Esophagus muscularis mucosa (tissue), 4 donors: ENCODE data around the gene MX2. TPM values are rescaled to one million over a fixed set of nuclear protein-coding genes. Genes with fewer than 3 reads are reported as not detected.

Experiments
- DNase-seq: peaks from one replicate; pipeline ENCODE4 v3.0.0-alpha.2; 2017; ENCODE audit errors: extremely low spot score
- H3K27ac ChIP-seq, 4 donors: fragments of 200-600 bp; sonication (generic); replicated peaks in 1 of 4; 1 replicate in 3 of 4; 2 replicates in 1 of 4; pipeline ENCODE4 v1.5.1; 2016 to 2019; ENCODE audit warnings: mild to moderate bottlenecking in 1 of 4
- H3K27me3 ChIP-seq, 4 donors: fragments of 200-600 bp; sonication (generic); one replicate each; pipeline versions ENCODE4 v1.5.1 to v1.6.0; 2016 to 2019
- H3K36me3 ChIP-seq, 4 donors: fragments of 200-600 bp; sonication (generic); one replicate each; pipeline ENCODE4 v1.5.1; 2016 to 2019
- H3K4me1 ChIP-seq, 4 donors: fragments of 200-600 bp; sonication (generic); one replicate each; pipeline ENCODE4 v1.5.1; 2016 to 2019
- H3K4me3 ChIP-seq, 4 donors: fragments of 200-600 bp; sonication (generic); 1 replicate in 2 of 4; 2 replicates in 2 of 4; pipeline ENCODE4 v1.5.1; 2016 to 2019; ENCODE audit warnings: mild to moderate bottlenecking in 4 of 4, moderate library complexity in 1 of 4
- H3K9me3 ChIP-seq, 4 donors: fragments of 200-600 bp; sonication (generic); 1 replicate in 3 of 4; 2 replicates in 1 of 4; pipeline ENCODE4 v1.5.1; 2016 to 2019
- CTCF ChIP-seq, 3 experiments: fragments of 200-600 bp in 2 of 3; fragments of 450-650 bp in 1 of 3; sonication (generic) in 2 of 3; IDR thresholded peaks; one replicate each; pipeline ENCODE4 v1.5.1; 2017 to 2019; ENCODE audit warnings: antibody characterized with exemption in 3 of 3, mild to moderate bottlenecking in 2 of 3, moderate library complexity in 1 of 3
- EP300 ChIP-seq: sonication (generic); formaldehyde crosslinking; IDR thresholded peaks from one replicate; pipeline ENCODE4 v1.6.1; 2017; ENCODE audit warnings: antibody characterized with exemption
- POLR2A ChIP-seq: fragments of 450-650 bp; IDR thresholded peaks from one replicate; pipeline ENCODE4 v1.6.1; 2017; ENCODE audit warnings: antibody characterized with exemption, moderate library complexity, mild to moderate bottlenecking, low read depth
- POLR2AphosphoS5 ChIP-seq, 2 donors: sonication (generic); formaldehyde crosslinking; IDR thresholded peaks; one replicate each; pipeline ENCODE4 v1.6.1; 2017; ENCODE audit warnings: antibody characterized with exemption in 2 of 2
- WGBS: methylation state at CpG from one replicate; pipeline ENCODE4 v1.1.5; 2018; 5-methylcytosine and 5-hydroxymethylcytosine counted together
- intact Hi-C: fragments of 100-400 bp; cut with DNase I; formaldehyde crosslinking; loops from one replicate; pipeline ENCODE4 v1.15.1; 2023
- total RNA-seq, 4 donors: library from RNA; depleted of rRNA; stranded (reverse); fragments of >200 nt; gene quantifications; one replicate each; pipeline versions ENCODE4 v1.1.0 to v1.2.1, GENCODE V29; 2016

Gene MX2
- total RNA-seq, 4 donors from 2014 or later, result 5.4 to 19.7 (median 7.0) TPM

- 95% methylated on average over 8 of the region's 8 CpGs for WGBS
- no peak overlapping the region for H3K4me3 ChIP-seq
- no peaks in the 10 kb centered on the region for H3K9me3 ChIP-seq
- no peak overlapping the region for H3K27ac ChIP-seq
- H3K27me3 ChIP-seq, result no peaks in the 10 kb centered on the region
- peaks cover 4 to 30% (median 19%) of the 10 kb centered on the region in 4 donors for H3K4me1 ChIP-seq
- intact Hi-C loops, result no loop called here
- peaks cover 17 to 54% (median 27%) of the 10 kb centered on the region in 4 donors for H3K36me3 ChIP-seq
- peak; percentile 66 for DNase-seq
- no peak for TF ChIP-seq EP300
- no peak for TF ChIP-seq POLR2A
- TF ChIP-seq POLR2AphosphoS5 (IDR thresholded peaks at IDR 0.05), result no peak
- TF ChIP-seq CTCF (IDR thresholded peaks at IDR 0.05), result no peak
Observed at GRCh38 chr21:41428311-41428710, 66.5 kb downstream of the MX2 start.

- 89% methylated on average over 6 of the region's 6 CpGs for WGBS
- H3K27me3 ChIP-seq, result no peaks in the 10 kb centered on the region
- peak; percentile 31 for DNase-seq
- H3K9me3 ChIP-seq, result no peaks in the 10 kb centered on the region
- peaks cover 18 to 59% (median 33%) of the 10 kb centered on the region in 4 donors for H3K36me3 ChIP-seq
- intact Hi-C loops, result no loop called here
- H3K4me3 ChIP-seq, result no peak overlapping the region
- H3K27ac ChIP-seq, result no peak overlapping the region
- TF ChIP-seq POLR2AphosphoS5 (IDR thresholded peaks at IDR 0.05), result no peak
- TF ChIP-seq POLR2A, result no peak
- no peak for TF ChIP-seq EP300
- TF ChIP-seq CTCF (IDR thresholded peaks at IDR 0.05), result no peak
- H3K4me1 ChIP-seq, result peaks cover 4 to 30% (median 19%) of the 10 kb centered on the region in 4 donors
Observed at GRCh38 chr21:41428847-41429246, 67.0 kb downstream of the MX2 start.

GRCh38 chr21:41429305-41429704 lies 67.5 kb downstream of the MX2 start:
- Histone ChIP-seq H3K4me3 (no peak overlapping the region), H3K36me3 (peaks cover 18 to 64% (median 36%) of the 10 kb centered on the region in 4 donors), H3K27ac (no peak overlapping the region), H3K27me3 (no peaks in the 10 kb centered on the region), H3K4me1 (peaks cover 4 to 30% (median 19%) of the 10 kb centered on the region in 4 donors), H3K9me3 (no peaks in the 10 kb centered on the region)
- TF ChIP-seq POLR2AphosphoS5 (IDR thresholded peaks at IDR 0.05) (no peak), POLR2A (no peak), EP300 (no peak), CTCF (IDR thresholded peaks at IDR 0.05) (no peak)
- intact Hi-C loops, result no loop called here
- DNase-seq, result peak; percentile 50
- WGBS, result 92% methylated on average over 3 of the region's 3 CpGs

- Histone ChIP-seq H3K4me1 (peaks cover 4 to 30% (median 19%) of the 10 kb centered on the region in 4 donors), H3K9me3 (no peaks in the 10 kb centered on the region), H3K36me3 (peaks cover 21 to 71% (median 40%) of the 10 kb centered on the region in 4 donors), H3K27ac (no peak overlapping the region), H3K27me3 (no peaks in the 10 kb centered on the region), H3K4me3 (no peak overlapping the region)
- peak; percentile 75 for DNase-seq
- no peak for TF ChIP-seq POLR2AphosphoS5 (IDR thresholded peaks at IDR 0.05)
- no peak for TF ChIP-seq EP300
- no peak for TF ChIP-seq CTCF (IDR thresholded peaks at IDR 0.05)
- no peak for TF ChIP-seq POLR2A
- 83% methylated on average over 9 of the region's 9 CpGs for WGBS
- intact Hi-C loops, result no loop called here
Observed at GRCh38 chr21:41429925-41430491, 68.2 kb downstream of the MX2 start.
